GM12864 (cell line): ENCODE results near the gene PCYT2.
"Not testable (repeated sequence)": the region's sequence is repeated elsewhere in the genome, so short reads cannot be mapped to it uniquely, and the experiment has no call there.

Experiments used
- DNase-seq: peaks from one replicate; pipeline ENCODE4 v3.0.0-alpha.2; 2011; ENCODE audit warnings: low read depth
- H3K4me3 ChIP-seq: 2 replicates; pipeline ENCODE4 v1.5.1; 2011; ENCODE audit warnings: mild to moderate bottlenecking, low read depth, low read length, control low read depth
- TF ChIP-seq, protein P1 (sequence below): IDR thresholded peaks from 2 replicates; pipeline ENCODE4 v1.5.1; 2011; ENCODE audit warnings: low read depth, mild to moderate bottlenecking, moderate library complexity, low read length, control low read depth, inconsistent platforms; ENCODE audit errors: missing control alignments

The PCYT2 gene

GRCh38 chr17:81956607-81957589 lies 45.7 kb upstream of the PCYT2 start:
- no peak for DNase-seq
- no peak overlapping the region for H3K4me3 ChIP-seq
- TF ChIP-seq, protein P1, sequence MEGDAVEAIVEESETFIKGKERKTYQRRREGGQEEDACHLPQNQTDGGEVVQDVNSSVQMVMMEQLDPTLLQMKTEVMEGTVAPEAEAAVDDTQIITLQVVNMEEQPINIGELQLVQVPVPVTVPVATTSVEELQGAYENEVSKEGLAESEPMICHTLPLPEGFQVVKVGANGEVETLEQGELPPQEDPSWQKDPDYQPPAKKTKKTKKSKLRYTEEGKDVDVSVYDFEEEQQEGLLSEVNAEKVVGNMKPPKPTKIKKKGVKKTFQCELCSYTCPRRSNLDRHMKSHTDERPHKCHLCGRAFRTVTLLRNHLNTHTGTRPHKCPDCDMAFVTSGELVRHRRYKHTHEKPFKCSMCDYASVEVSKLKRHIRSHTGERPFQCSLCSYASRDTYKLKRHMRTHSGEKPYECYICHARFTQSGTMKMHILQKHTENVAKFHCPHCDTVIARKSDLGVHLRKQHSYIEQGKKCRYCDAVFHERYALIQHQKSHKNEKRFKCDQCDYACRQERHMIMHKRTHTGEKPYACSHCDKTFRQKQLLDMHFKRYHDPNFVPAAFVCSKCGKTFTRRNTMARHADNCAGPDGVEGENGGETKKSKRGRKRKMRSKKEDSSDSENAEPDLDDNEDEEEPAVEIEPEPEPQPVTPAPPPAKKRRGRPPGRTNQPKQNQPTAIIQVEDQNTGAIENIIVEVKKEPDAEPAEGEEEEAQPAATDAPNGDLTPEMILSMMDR = no peak

DNA sequence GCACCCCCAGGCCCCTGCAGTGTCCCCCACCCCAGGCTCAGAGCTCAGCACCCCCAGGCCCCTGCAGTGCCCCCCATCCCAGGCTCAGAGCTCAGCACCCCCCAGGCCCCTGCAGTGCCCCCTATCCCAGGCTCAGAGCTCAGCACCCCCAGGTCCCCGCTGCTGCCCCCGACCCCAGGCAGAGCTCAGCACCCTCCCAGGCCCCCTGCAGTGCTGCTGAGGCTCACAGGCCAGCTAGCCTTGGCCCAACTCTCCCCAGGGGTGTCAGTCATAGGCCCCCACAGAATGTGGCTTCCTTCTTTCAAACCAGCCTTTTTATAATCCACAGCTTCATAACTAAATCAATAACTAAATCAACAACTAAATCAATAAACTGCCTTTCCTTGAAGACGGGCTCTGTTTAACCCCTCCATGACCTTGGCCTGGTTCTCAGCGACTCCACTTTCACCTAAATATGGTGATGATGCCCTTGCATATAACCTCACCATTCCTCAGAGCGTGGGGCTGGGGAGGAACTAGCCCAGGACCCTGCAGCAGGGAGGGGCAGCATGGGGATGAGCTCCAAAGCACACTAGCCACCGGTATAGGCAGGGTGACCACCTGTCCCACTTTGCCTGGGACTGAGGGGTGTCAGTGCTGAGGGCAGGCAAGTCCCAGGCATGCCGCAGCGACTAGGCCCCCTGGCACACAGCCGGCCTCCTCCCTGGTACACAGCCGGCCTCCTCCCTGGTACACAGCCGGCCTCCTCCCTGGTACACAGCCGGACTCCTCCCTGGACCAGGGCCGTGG lies 44.8 kb upstream of the PCYT2 start:
- TF ChIP-seq, protein P1 = no peak
- no peak for DNase-seq
- H3K4me3 ChIP-seq = no peak overlapping the region

DNA sequence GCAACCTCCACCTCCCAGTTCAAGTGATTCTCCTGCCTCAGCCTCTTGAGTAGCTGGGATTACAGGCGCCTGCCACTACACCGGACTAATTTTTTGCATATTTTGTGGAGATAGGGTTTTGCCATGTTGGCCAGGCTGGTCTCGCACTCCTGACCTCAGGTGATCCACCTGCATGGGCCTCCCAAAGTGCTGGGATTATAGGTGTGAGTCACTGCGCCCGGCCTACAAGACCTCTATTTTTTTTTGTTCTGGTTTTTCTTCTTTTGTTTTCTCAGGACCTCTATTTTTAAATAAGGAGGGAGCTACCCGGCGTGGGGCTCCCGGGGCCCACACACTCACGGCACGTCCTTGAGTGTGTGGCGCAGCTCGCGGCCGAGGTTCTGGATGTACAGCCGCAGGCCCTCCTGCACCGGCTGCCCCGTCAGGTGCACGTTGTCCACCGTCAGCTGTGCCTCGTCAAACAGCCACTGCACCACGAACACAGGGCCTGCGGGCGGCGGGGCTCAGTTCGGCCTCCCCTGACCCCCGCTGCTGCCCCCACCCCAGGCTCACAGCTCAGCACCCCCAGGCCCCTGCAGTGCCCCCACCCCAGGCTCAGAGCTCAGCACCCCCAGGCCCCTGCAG lies 44.0 kb upstream of the PCYT2 start:
- TF ChIP-seq, protein P1 = no peak
- no peak overlapping the region for H3K4me3 ChIP-seq
- DNase-seq = no peak

DNA sequence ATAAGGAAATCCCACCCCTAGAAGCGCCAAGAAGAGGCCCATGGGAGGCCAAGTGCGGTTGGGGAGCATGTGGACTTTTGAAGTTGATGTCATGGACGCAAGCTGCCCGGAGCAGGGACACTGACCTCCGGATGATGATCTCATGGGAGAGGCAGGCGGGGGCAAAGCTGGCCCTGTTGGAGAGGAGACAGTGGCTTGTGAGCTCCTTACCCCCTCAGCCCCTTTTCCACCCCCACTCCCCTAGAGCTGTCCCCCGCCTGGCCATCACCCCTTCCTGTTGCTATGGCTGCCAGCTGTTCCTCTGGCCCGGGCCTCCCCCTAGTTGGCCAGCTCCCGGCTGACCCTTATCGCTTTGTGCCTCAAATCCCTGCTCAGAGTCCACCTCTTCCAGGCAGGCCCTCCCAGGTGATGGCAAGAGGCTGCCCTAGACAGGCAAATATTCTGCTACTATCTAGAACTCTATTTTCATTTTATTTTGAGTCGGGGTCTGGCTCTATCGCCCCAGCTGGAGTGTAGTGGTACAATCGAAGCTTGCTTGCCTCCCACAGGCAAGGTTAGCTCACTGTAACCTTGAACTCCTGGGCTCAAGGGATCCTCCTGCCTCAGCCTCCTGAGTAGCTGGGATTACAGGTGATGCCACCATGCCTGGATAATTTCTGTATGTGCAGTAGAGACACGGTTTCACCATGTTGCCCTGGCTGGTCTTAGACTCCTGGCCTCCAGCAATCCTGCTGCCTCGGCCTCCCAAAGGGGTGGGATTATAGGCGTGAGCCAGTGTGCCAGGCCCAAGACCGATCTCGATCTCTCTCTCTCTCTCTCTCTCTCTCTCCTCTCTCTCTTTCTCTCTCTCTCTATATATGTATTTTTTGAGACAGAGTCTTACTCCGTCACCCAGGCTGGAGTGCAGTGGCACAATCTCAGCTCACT lies 43.2 kb upstream of the PCYT2 start:
- TF ChIP-seq, protein P1 = no peak
- DNase-seq = no peak
- H3K4me3 ChIP-seq = no peak overlapping the region

DNA sequence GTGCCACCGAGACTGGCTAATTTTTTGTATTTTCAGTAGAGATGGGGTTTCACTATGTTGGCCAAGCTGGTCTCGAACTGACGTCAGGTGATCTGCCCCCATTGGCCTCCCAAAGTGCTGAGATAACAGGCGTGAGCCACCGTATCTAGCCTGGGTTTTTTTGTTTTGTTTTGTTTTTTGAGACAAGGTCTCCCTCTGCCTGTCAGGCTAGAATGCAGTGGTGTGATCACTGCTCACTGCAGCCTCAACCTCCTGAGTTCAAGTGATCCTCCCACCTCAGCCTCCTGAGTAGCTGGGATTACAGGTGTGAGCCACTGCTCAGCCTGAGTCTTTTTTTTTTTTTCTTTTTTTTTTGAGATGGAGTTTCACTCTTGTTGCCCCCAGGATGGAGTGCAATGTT lies 42.2 kb upstream of the PCYT2 start:
- H3K4me3 ChIP-seq, DNase-seq: not testable (repeated sequence)
- TF ChIP-seq, protein P1 = peak; percentile 9

GRCh38 chr17:81952792-81953228 lies 41.6 kb upstream of the PCYT2 start:
- no peak for DNase-seq
- no peak overlapping the region for H3K4me3 ChIP-seq
- TF ChIP-seq, protein P1 = no peak
